ENCODE data around the gene GSC2. TPM values are rescaled to one million over a fixed set of nuclear protein-coding genes. Genes with fewer than 3 reads are reported as not detected.

Gene GSC2
- total and polyA plus RNA-seq, 9 of the 15 experiments (the other 6 are each of a cell fraction or from before 2014, with no cell fraction given), result not detected

GRCh38 chr22:19168088-19168890 is 18.2 kb upstream of the GSC2 start (continued):
- TF ChIP-seq ZNF639 (CRISPR knock-in tag; conservative IDR thresholded peaks at IDR 0.05 in 1 of 2, IDR thresholded peaks at IDR 0.05 in 1 of 2), result no peak
- TF ChIP-seq RFX7 (CRISPR knock-in tag; IDR thresholded peaks at IDR 0.05), result no peak
- TF ChIP-seq PHF8 (IDR thresholded peaks at IDR 0.05; ENCODE audit: borderline replicate concordance, low read length), result no peak
- no peak for TF ChIP-seq ZNF311 (CRISPR knock-in tag; IDR thresholded peaks at IDR 0.05)
- no peak for TF ChIP-seq UBTF (IDR thresholded peaks at IDR 0.05; ENCODE audit: borderline replicate concordance in 1 of 2, low read depth in 2 of 2, low read length in 2 of 2)
- TF ChIP-seq ID3 (CRISPR knock-in tag; IDR thresholded peaks at IDR 0.05), result no peak
- TF ChIP-seq ID3 (tag; IDR thresholded peaks at IDR 0.05), result no peak
- TF ChIP-seq RBBP5 (IDR thresholded peaks at IDR 0.05; ENCODE audit: borderline replicate concordance, insufficient read depth, low read length, poor library complexity, severe bottlenecking), result peak; percentile 35
- peak in 1 of 2 experiments; percentile 55; a peak in 2 of 4 replicates for TF ChIP-seq RAD21 (CRISPR knock-in tag; conservative IDR thresholded peaks at IDR 0.05 in 1 of 2, IDR thresholded peaks at IDR 0.05 in 1 of 2)
- TF ChIP-seq GTF2A2 (tag; IDR thresholded peaks at IDR 0.05), result no peak
- TF ChIP-seq ZFP30 (CRISPR knock-in tag; IDR thresholded peaks at IDR 0.05; ENCODE audit: borderline replicate concordance), result no peak
- no peak for TF ChIP-seq ZFX (CRISPR knock-in tag; IDR thresholded peaks at IDR 0.05)
- TF ChIP-seq RBM22 (IDR thresholded peaks at IDR 0.05; ENCODE audit: low read depth, low read length, poor library complexity, severe bottlenecking), result no peak
- peak; percentile 90 for TF ChIP-seq CHD1 (IDR thresholded peaks at IDR 0.05; ENCODE audit: low read length)
- TF ChIP-seq KLF16 (IDR thresholded peaks at IDR 0.05), result no peak
- TF ChIP-seq AFF1 (IDR thresholded peaks at IDR 0.05; ENCODE audit: low read depth in 1 of 2, partially characterized antibody in 2 of 2), result no peak
- no peak for TF ChIP-seq ARID2 (IDR thresholded peaks at IDR 0.05)

Data from K562 (cell line).